Measurements from ENCODE around the gene EREG.
"Not testable (repeated sequence)": the region's sequence is repeated elsewhere in the genome, so short reads cannot be mapped to it uniquely, and the experiment has no call there.

Gene EREG

DNA sequence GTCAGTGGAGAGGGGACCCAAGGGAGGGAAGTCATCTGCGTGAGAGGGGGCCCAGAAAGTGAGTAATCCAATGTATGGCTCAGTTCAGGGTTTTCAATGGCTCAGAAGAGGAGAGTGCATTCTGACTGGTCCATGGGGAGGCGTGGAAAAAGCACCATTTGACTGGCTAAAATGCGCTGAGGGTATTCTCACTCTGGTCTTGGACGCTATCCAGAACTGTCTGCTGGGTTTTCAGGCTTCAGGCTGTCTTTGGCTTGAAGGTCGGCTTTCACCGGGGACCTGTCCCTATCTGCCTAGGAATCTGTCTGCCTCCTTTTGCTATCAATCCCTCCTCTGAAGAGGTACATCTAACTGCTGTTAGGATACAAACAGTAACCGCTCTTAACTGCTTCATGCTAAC lies 30.3 kb upstream of the EREG start:
- Histone ChIP-seq H3K4me3 (ENCODE audit: low read depth, low read length) (no peak overlapping the region), H3K27me3 (replicated peaks) (no peaks in the 10 kb centered on the region), H3K27ac (no peak overlapping the region), H3K36me3 (replicated peaks) (no peaks in the 10 kb centered on the region)
- in situ Hi-C loops (cut with HindIII; ENCODE audit: low pct_ligation_motif_present, low sequenced_read_pairs): no loop called here
- DNase-seq: no peak
- TF ChIP-seq, protein P1, sequence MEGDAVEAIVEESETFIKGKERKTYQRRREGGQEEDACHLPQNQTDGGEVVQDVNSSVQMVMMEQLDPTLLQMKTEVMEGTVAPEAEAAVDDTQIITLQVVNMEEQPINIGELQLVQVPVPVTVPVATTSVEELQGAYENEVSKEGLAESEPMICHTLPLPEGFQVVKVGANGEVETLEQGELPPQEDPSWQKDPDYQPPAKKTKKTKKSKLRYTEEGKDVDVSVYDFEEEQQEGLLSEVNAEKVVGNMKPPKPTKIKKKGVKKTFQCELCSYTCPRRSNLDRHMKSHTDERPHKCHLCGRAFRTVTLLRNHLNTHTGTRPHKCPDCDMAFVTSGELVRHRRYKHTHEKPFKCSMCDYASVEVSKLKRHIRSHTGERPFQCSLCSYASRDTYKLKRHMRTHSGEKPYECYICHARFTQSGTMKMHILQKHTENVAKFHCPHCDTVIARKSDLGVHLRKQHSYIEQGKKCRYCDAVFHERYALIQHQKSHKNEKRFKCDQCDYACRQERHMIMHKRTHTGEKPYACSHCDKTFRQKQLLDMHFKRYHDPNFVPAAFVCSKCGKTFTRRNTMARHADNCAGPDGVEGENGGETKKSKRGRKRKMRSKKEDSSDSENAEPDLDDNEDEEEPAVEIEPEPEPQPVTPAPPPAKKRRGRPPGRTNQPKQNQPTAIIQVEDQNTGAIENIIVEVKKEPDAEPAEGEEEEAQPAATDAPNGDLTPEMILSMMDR (IDR thresholded peaks at IDR 0.05; ENCODE audit: low read depth, low read length, missing control alignments): no peak

DNA sequence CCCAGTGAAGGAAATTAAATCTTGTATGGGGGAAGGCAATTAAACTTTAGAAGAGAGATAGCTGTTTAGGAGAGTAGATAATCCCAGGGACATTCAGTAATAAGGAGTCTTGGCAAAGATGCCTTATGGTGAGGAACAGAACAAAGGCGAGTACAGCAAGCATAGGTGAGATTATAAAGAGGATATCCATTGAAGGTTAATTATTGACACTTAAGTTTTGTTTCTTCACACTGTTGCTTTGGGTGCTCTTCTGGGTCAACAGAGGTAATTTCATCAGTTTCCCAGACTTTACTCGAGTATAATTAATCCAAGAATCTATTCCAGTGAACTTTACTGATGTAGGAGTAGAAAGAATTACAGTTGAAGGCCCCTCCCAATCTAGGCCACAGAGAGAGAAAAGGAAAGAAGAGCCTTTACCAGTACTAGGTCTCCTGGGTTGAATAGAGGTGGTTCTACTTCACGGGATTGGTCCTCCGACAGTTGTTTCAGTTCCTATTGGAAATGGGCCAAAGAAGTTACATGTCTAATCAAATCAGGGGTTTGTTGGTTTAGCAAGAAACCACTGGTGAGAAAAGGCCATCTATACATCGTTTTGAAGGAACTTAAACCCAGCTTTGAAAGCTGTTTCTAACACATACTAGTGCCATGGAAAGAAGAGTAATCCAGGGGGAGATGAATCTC lies 29.5 kb upstream of the EREG start:
- DNase-seq: no peak
- Histone ChIP-seq H3K27me3 (replicated peaks) (no peaks in the 10 kb centered on the region), H3K27ac (no peak overlapping the region), H3K36me3 (replicated peaks) (no peaks in the 10 kb centered on the region), H3K4me3 (ENCODE audit: low read depth, low read length) (no peak overlapping the region)
- TF ChIP-seq, protein P1 (IDR thresholded peaks at IDR 0.05; ENCODE audit: low read depth, low read length, missing control alignments): no peak
- in situ Hi-C loops (cut with HindIII; ENCODE audit: low pct_ligation_motif_present, low sequenced_read_pairs): no loop called here

DNA sequence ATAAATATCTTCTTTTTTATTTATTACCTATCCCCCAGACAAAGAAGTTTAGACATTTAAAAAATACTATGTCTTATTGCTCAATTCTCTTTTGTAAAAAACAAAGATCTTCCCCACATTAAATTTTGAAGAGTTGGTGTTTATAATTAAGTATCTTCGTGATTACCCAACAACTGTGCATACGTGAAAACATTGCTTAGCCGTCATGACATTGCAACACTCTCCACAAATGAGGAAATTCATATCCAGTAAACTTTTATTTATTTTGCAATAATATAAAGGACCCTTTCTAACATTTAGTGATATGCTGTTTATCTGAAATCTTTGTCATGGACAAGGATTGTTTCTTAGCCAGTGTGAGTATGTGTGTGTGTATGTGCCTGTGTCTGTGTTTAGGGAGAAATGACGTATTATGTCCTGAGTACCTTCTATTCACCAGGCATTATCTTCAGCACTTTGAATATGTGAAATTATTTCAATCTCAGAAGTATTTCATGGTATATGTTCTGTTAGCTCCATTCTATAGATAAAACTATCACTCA lies 26.1 kb upstream of the EREG start:
- TF ChIP-seq, protein P1 (IDR thresholded peaks at IDR 0.05; ENCODE audit: low read depth, low read length, missing control alignments): no peak
- in situ Hi-C loops (cut with HindIII; ENCODE audit: low pct_ligation_motif_present, low sequenced_read_pairs): no loop called here
- Histone ChIP-seq H3K27ac (no peak overlapping the region), H3K27me3 (replicated peaks) (no peaks in the 10 kb centered on the region), H3K4me3 (ENCODE audit: low read depth, low read length) (no peak overlapping the region), H3K36me3 (replicated peaks) (no peaks in the 10 kb centered on the region)
- no peak for DNase-seq

GRCh38 chr4:74339501-74339900 lies 25.4 kb upstream of the EREG start:
- Histone ChIP-seq H3K27ac (no peak overlapping the region), H3K36me3 (replicated peaks) (no peaks in the 10 kb centered on the region), H3K27me3 (replicated peaks) (no peaks in the 10 kb centered on the region), H3K4me3 (ENCODE audit: low read depth, low read length) (no peak overlapping the region)
- TF ChIP-seq, protein P1 (IDR thresholded peaks at IDR 0.05; ENCODE audit: low read depth, low read length, missing control alignments): no peak
- in situ Hi-C loops (cut with HindIII; ENCODE audit: low pct_ligation_motif_present, low sequenced_read_pairs): no loop called here
- no peak for DNase-seq

GRCh38 chr4:74340421-74340820 lies 24.5 kb upstream of the EREG start:
- in situ Hi-C loops (cut with HindIII; ENCODE audit: low pct_ligation_motif_present, low sequenced_read_pairs); H3K27me3 ChIP-seq (replicated peaks); H3K27ac ChIP-seq; H3K4me3 ChIP-seq (ENCODE audit: low read depth, low read length); DNase-seq; H3K36me3 ChIP-seq (replicated peaks): not testable (repeated sequence)

DNA sequence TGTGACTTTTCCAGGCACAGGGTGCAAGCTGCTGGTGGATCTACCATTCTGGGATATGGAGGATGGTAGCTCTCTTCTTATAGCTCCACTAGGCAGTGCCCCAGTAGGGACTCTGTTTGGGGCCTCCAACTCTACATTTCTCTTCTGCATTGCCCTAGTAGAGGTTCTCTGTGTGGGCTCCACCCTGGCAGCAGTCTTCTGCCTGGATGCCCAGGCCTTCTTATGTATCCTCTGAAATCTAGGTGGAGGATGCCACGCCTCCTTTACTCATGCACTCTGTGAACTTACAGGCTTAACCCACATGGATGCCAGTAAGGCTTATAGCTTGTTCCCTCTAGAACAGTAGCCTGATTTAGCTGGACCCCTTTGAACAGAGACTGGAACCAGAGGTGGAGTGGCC lies 20.9 kb upstream of the EREG start:
- Histone ChIP-seq H3K4me3 (ENCODE audit: low read depth, low read length) (no peak overlapping the region), H3K36me3 (replicated peaks) (no peaks in the 10 kb centered on the region), H3K27me3 (replicated peaks) (no peaks in the 10 kb centered on the region), H3K27ac (no peak overlapping the region)
- DNase-seq: no peak
- in situ Hi-C loops (cut with HindIII; ENCODE audit: low pct_ligation_motif_present, low sequenced_read_pairs): no loop called here
- TF ChIP-seq, protein P1 (IDR thresholded peaks at IDR 0.05; ENCODE audit: low read depth, low read length, missing control alignments): no peak

Measured in brain microvascular endothelial cell (primary cell).